ENCODE data around the gene TC2N.

- TF ChIP-seq REST (IDR thresholded peaks at IDR 0.05; ENCODE audit: insufficient read depth in 1 of 2, low read depth in 2 of 2, low read length in 2 of 2) (no peak), TAF1 (IDR thresholded peaks at IDR 0.05; ENCODE audit: borderline replicate concordance, insufficient read depth, low read length) (no peak), SIN3A (IDR thresholded peaks at IDR 0.05; ENCODE audit: borderline replicate concordance, insufficient read depth, low read length) (no peak), POLR2AphosphoS5 (IDR thresholded peaks at IDR 0.05; ENCODE audit: low read depth, low read length) (no peak)
Observed at GRCh38 chr14:91755570-91756295, 111.6 kb downstream of the TC2N start.

All from PFSK-1 (cell line).